OCI-LY1 (cell line): Measurements from ENCODE around the gene MVB12B.
A peak's percentile ranks its signal among the peaks of the same experiment; 100 is the strongest.

Source experiments
- H2AFZ ChIP-seq: fragments of 200-600 bp; sonication (generic), shearing (Covaris generic); 2 replicates; pipeline ENCODE4 v1.6.0; 2014; ENCODE audit warnings: antibody characterized with exemption, mild to moderate bottlenecking, low read length
- H3F3A ChIP-seq: fragments of 200-600 bp; sonication (generic), shearing (Covaris generic); 2 replicates; pipeline ENCODE4 v1.6.0; 2014; ENCODE audit warnings: mild to moderate bottlenecking, antibody characterized with exemption, low read length, moderate library complexity; ENCODE audit not compliant: insufficient read depth
- H3K27ac ChIP-seq: fragments of 200-600 bp; sonication (generic); 2 replicates; pipeline ENCODE4 v1.5.1; 2014; ENCODE audit warnings: low read length, mixed run types, mild to moderate bottlenecking, low read depth; ENCODE audit not compliant: poor library complexity, severe bottlenecking
- H3K27me3 ChIP-seq: fragments of 200-600 bp; sonication (generic); 2 replicates; pipeline ENCODE4 v1.6.0; 2014; ENCODE audit warnings: antibody characterized with exemption, mild to moderate bottlenecking, low read length, moderate library complexity; ENCODE audit not compliant: insufficient read depth
- H3K36me3 ChIP-seq: fragments of 200-600 bp; sonication (generic); 2 replicates; pipeline ENCODE4 v1.6.1; 2014; ENCODE audit warnings: mild to moderate bottlenecking, antibody characterized with exemption, low read length, moderate library complexity, mixed read lengths; ENCODE audit not compliant: insufficient read depth
- H3K4me1 ChIP-seq: fragments of 200-600 bp; sonication (generic); 2 replicates; pipeline ENCODE4 v1.5.1; 2014; ENCODE audit warnings: mild to moderate bottlenecking, low read length, moderate library complexity; ENCODE audit not compliant: insufficient read depth, severe bottlenecking
- H3K4me2 ChIP-seq: fragments of 200-600 bp; sonication (generic), shearing (Covaris generic); 2 replicates; pipeline ENCODE4 v1.6.1; 2014; ENCODE audit warnings: low read length
- H3K4me3 ChIP-seq: fragments of 200-600 bp; sonication (generic); 2 replicates; pipeline ENCODE4 v1.5.1; 2014; ENCODE audit warnings: low read length, low read depth, mild to moderate bottlenecking, mixed read lengths; ENCODE audit not compliant: poor library complexity, severe bottlenecking
- H3K79me2 ChIP-seq: fragments of 200-600 bp; shearing (Covaris generic); 2 replicates; pipeline ENCODE4 v1.6.1; 2016; ENCODE audit warnings: mixed run types, low read length, mixed read lengths; ENCODE audit not compliant: insufficient read depth
- H3K9ac ChIP-seq: fragments of 200-600 bp; sonication (generic), shearing (Covaris generic); 2 replicates; pipeline ENCODE4 v1.6.1; 2014; ENCODE audit warnings: mild to moderate bottlenecking, low read length, mixed read lengths
- H3K9me2 ChIP-seq: fragments of 200-600 bp; sonication (generic), shearing (Covaris generic); 2 replicates; pipeline ENCODE4 v1.6.1; 2014; ENCODE audit warnings: low read depth, mild to moderate bottlenecking, low read length, mixed read lengths
- H3K9me3 ChIP-seq: fragments of 200-600 bp; shearing (Covaris generic); 2 replicates; pipeline ENCODE4 v1.6.1; 2014; ENCODE audit warnings: low read length, mixed read lengths
- H4K20me1 ChIP-seq: fragments of 200-600 bp; sonication (generic), shearing (Covaris generic); 2 replicates; pipeline ENCODE4 v1.6.0; 2016; ENCODE audit warnings: mild to moderate bottlenecking, low read length; ENCODE audit not compliant: insufficient read depth
- EZH2 ChIP-seq: fragments of 200-600 bp; sonication (generic), shearing (Covaris generic); IDR thresholded peaks from 2 replicates; pipeline ENCODE4 v1.8.0; 2017; ENCODE audit warnings: borderline replicate concordance, mixed run types, mild to moderate bottlenecking, antibody characterized with exemption, low read length, moderate library complexity, mixed read lengths
- TF ChIP-seq, protein P1 (sequence below): fragments of 200-600 bp; sonication (generic), shearing (Covaris generic); IDR thresholded peaks from 2 replicates; pipeline ENCODE4 v1.5.1; 2017; ENCODE audit warnings: mild to moderate bottlenecking, antibody characterized with exemption, low read length, moderate library complexity, mixed read lengths

Gene MVB12B

DNA sequence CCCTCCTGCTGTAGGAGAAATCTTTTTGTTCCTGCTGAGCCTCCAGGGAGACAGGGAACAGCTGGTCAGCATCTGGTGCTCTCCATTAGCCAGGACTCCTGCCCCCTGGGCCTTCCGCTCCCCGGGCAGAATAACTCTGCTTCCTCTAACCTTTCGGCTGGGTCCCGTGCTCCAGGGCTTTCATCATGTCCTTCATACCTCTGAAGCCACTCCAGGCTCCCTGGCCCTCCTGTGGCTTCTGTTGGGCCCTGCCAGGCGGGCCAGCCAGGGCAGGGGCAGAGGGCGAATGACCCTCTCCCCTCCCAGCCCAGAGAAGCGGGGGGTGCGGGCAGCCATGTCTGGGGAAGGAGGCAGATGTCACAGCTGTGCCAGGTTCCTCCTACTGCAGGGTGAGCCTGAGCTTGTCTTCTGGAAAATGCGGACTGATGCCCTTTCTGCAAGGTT is 205.4 kb downstream of the MVB12B start:
- TF ChIP-seq, protein P1, sequence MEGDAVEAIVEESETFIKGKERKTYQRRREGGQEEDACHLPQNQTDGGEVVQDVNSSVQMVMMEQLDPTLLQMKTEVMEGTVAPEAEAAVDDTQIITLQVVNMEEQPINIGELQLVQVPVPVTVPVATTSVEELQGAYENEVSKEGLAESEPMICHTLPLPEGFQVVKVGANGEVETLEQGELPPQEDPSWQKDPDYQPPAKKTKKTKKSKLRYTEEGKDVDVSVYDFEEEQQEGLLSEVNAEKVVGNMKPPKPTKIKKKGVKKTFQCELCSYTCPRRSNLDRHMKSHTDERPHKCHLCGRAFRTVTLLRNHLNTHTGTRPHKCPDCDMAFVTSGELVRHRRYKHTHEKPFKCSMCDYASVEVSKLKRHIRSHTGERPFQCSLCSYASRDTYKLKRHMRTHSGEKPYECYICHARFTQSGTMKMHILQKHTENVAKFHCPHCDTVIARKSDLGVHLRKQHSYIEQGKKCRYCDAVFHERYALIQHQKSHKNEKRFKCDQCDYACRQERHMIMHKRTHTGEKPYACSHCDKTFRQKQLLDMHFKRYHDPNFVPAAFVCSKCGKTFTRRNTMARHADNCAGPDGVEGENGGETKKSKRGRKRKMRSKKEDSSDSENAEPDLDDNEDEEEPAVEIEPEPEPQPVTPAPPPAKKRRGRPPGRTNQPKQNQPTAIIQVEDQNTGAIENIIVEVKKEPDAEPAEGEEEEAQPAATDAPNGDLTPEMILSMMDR, result no peak
- no peak for TF ChIP-seq EZH2
- H3K9me2 ChIP-seq, result no peaks in the 10 kb centered on the region
- no peaks in the 10 kb centered on the region for H3F3A ChIP-seq
- H3K9ac ChIP-seq, result no peak overlapping the region
- H2AFZ ChIP-seq, result no peak overlapping the region
- H4K20me1 ChIP-seq, result no peaks in the 10 kb centered on the region
- H3K36me3 ChIP-seq, result no peaks in the 10 kb centered on the region
- H3K27me3 ChIP-seq, result 0 out of 2 replicates have a peak, but pooled peaks cover under 1% of the 10 kb centered on the region
- H3K4me3 ChIP-seq, result no peak overlapping the region
- peaks cover 14% of the 10 kb centered on the region for H3K4me1 ChIP-seq
- H3K79me2 ChIP-seq, result no peaks in the 10 kb centered on the region
- no peak overlapping the region for H3K27ac ChIP-seq
- no peak overlapping the region for H3K4me2 ChIP-seq
- no peaks in the 10 kb centered on the region for H3K9me3 ChIP-seq

DNA sequence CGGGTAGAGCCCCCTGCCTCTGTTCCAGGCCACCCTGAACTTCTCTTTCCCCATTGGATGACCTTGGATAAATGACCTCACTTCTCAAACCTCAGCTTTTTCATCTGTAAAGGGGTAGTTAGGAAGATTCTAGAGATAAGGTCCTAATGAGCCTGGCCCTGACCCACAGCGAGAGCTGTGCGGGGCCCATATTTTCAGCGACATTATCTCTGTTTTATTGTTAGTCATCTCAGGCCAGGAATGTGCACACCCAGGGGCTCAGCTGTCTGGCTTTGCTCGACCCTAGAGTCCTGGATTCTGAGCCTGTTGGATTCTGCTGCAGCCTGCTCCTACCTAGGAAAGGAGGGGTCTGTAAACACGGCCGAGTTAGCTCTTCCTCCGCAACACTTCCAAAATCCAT is 205.9 kb downstream of the MVB12B start:
- Histone ChIP-seq H2AFZ (no peak overlapping the region), H3K9ac (no peak overlapping the region), H3K9me2 (no peaks in the 10 kb centered on the region), H4K20me1 (no peaks in the 10 kb centered on the region), H3K4me1 (peaks cover 14% of the 10 kb centered on the region), H3K9me3 (no peaks in the 10 kb centered on the region), H3K36me3 (no peaks in the 10 kb centered on the region), H3K4me3 (no peak overlapping the region), H3K4me2 (no peak overlapping the region), H3F3A (no peaks in the 10 kb centered on the region), H3K27me3 (no peaks in the 10 kb centered on the region), H3K79me2 (no peaks in the 10 kb centered on the region), H3K27ac (no peak overlapping the region)
- TF ChIP-seq, protein P1, result no peak
- no peak for TF ChIP-seq EZH2

DNA sequence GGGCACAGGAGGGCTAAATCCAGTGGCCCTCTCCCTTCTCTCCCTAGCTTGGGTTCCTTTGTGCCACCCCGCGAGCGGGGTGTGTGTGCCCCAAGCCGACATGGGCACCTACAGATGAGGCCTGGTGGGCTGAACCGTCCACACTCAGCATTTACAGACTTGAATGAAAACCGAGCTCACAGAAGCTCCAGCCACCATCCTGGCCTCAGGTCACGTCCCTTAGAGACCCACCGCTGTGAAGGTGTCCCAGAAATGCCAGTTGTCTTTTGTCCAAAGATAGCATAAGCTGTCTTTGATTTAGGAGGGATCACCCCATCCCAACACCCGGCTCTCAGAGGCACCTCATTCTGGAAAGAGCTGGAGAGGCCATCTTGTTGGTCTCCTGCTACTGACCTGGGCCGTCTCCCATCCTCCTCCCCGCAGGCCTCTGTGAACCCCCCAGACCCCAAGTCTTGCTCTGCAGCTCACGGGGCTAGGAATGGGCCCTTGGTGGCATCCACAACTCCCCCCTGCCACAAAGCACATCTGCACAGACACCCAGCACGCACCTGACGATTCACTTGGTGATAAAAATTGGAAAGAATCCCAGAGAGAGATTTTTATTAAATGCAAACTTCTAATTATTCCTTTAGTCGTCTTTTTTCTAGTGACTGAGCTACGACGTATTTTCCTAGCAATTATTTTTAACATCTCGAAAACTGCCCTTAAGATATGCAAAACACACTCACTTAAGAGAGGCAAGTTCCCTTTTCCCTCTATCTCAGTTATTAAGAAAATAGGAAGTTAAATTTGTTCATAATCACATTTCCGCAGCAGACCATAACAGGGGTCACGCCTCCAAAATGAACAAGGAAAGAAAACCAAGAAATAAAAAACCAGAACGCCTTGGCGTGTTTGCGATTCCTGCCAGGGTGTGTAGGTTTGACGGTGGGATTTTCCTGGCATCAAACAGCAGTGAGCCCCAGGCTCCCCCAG is 206.6 kb downstream of the MVB12B start:
- Histone ChIP-seq H3K4me3 (no peak overlapping the region), H3K79me2 (no peaks in the 10 kb centered on the region), H3K27me3 (no peaks in the 10 kb centered on the region), H3K9ac (no peak overlapping the region), H3K4me1 (peaks cover 14% of the 10 kb centered on the region), H3K9me3 (no peaks in the 10 kb centered on the region), H3K36me3 (no peaks in the 10 kb centered on the region), H2AFZ (no peak overlapping the region), H3K9me2 (no peaks in the 10 kb centered on the region), H3K27ac (no peak overlapping the region), H3K4me2 (peak overlapping the region; percentile 49; the same call in 1 of the 2 replicates), H3F3A (no peaks in the 10 kb centered on the region), H4K20me1 (no peaks in the 10 kb centered on the region)
- no peak for TF ChIP-seq EZH2
- TF ChIP-seq, protein P1, result no peak
